Esophagus muscularis mucosa (tissue), 4 donors: Measurements from ENCODE around the gene TNFRSF11A. TPM values are rescaled to one million over a fixed set of nuclear protein-coding genes. Genes with fewer than 3 reads are reported as not detected.

ENCODE experiments used
- DNase-seq: peaks from one replicate; pipeline ENCODE4 v3.0.0-alpha.2; 2017; ENCODE audit errors: extremely low spot score
- H3K27ac ChIP-seq, 4 donors: fragments of 200-600 bp; sonication (generic); replicated peaks in 1 of 4; 1 replicate in 3 of 4; 2 replicates in 1 of 4; pipeline ENCODE4 v1.5.1; 2016 to 2019; ENCODE audit warnings: mild to moderate bottlenecking in 1 of 4
- H3K27me3 ChIP-seq, 4 donors: fragments of 200-600 bp; sonication (generic); one replicate each; pipeline versions ENCODE4 v1.5.1 to v1.6.0; 2016 to 2019
- H3K36me3 ChIP-seq, 4 donors: fragments of 200-600 bp; sonication (generic); one replicate each; pipeline ENCODE4 v1.5.1; 2016 to 2019
- H3K4me1 ChIP-seq, 4 donors: fragments of 200-600 bp; sonication (generic); one replicate each; pipeline ENCODE4 v1.5.1; 2016 to 2019
- H3K4me3 ChIP-seq, 4 donors: fragments of 200-600 bp; sonication (generic); 1 replicate in 2 of 4; 2 replicates in 2 of 4; pipeline ENCODE4 v1.5.1; 2016 to 2019; ENCODE audit warnings: mild to moderate bottlenecking in 4 of 4, moderate library complexity in 1 of 4
- H3K9me3 ChIP-seq, 4 donors: fragments of 200-600 bp; sonication (generic); 1 replicate in 3 of 4; 2 replicates in 1 of 4; pipeline ENCODE4 v1.5.1; 2016 to 2019
- CTCF ChIP-seq, 3 experiments: fragments of 200-600 bp in 2 of 3; fragments of 450-650 bp in 1 of 3; sonication (generic) in 2 of 3; IDR thresholded peaks; one replicate each; pipeline ENCODE4 v1.5.1; 2017 to 2019; ENCODE audit warnings: antibody characterized with exemption in 3 of 3, mild to moderate bottlenecking in 2 of 3, moderate library complexity in 1 of 3
- EP300 ChIP-seq: sonication (generic); formaldehyde crosslinking; IDR thresholded peaks from one replicate; pipeline ENCODE4 v1.6.1; 2017; ENCODE audit warnings: antibody characterized with exemption
- POLR2A ChIP-seq: fragments of 450-650 bp; IDR thresholded peaks from one replicate; pipeline ENCODE4 v1.6.1; 2017; ENCODE audit warnings: antibody characterized with exemption, moderate library complexity, mild to moderate bottlenecking, low read depth
- POLR2AphosphoS5 ChIP-seq, 2 donors: sonication (generic); formaldehyde crosslinking; IDR thresholded peaks; one replicate each; pipeline ENCODE4 v1.6.1; 2017; ENCODE audit warnings: antibody characterized with exemption in 2 of 2
- WGBS: methylation state at CpG from one replicate; pipeline ENCODE4 v1.1.5; 2018; 5-methylcytosine and 5-hydroxymethylcytosine counted together
- intact Hi-C: fragments of 100-400 bp; cut with DNase I; formaldehyde crosslinking; loops from one replicate; pipeline ENCODE4 v1.15.1; 2023
- total RNA-seq, 4 donors: library from RNA; depleted of rRNA; stranded (reverse); fragments of >200 nt; gene quantifications; one replicate each; pipeline versions ENCODE4 v1.1.0 to v1.2.1, GENCODE V29; 2016

TNFRSF11A gene
- 1 to 10 TPM; 1.2 to 3.9 (median 2.0) TPM for total RNA-seq

GRCh38 chr18:62324917-62325805 is at the start of gene TNFRSF11A:
TSS of gene TNFRSF11A (plus strand) at chr18:62325310. CDS start at chr18:62325353, 43 bp downstream.
- Histone ChIP-seq H3K4me1 (peaks cover 22 to 24% (median 23%) of the 10 kb centered on the region in 4 donors), H3K4me3 (peak within 1 kb of the TSS; percentile 47 to 62 (median 50)), H3K9me3 (no peaks in the 10 kb centered on the region), H3K36me3 (no peaks in the 10 kb centered on the region), H3K27ac (no peak within 1 kb of the TSS), H3K27me3 (peaks cover 0 to 62% (median 37%) of the 10 kb centered on the region in 4 donors)
- intact Hi-C loops: no loop called here
- TF ChIP-seq POLR2AphosphoS5 (IDR thresholded peaks at IDR 0.05): no peak
- TF ChIP-seq CTCF (IDR thresholded peaks at IDR 0.05): peak in 1 of 3 experiments; percentile 22
- DNase-seq: no peak
- 0% methylated on average over 5 of the region's 99 CpGs for WGBS

- peaks cover 9 to 36% (median 11%) of the 10 kb centered on the region in 4 donors for H3K36me3 ChIP-seq
- TF ChIP-seq EP300: no peak
- no peak for TF ChIP-seq POLR2AphosphoS5 (IDR thresholded peaks at IDR 0.05)
- no peaks in the 10 kb centered on the region for H3K9me3 ChIP-seq
- H3K27me3 ChIP-seq: no peaks in the 10 kb centered on the region
- peaks cover 1 to 15% (median 5%) of the 10 kb centered on the region in 4 donors for H3K4me1 ChIP-seq
- intact Hi-C loops: no loop called here
- DNase-seq: no peak
- WGBS: 89% methylated on average over 1 of the region's 1 CpG
- no peak overlapping the region for H3K27ac ChIP-seq
- no peak overlapping the region for H3K4me3 ChIP-seq
These were observed 48.1 kb upstream of the TNFRSF11A start for GRCh38 chr18:62277045-62277444.

- no peaks in the 10 kb centered on the region for H3K27me3 ChIP-seq
- H3K27ac ChIP-seq: no peak overlapping the region
- peaks cover 6 to 20% (median 10%) of the 10 kb centered on the region in 4 donors for H3K4me1 ChIP-seq
- no peak overlapping the region for H3K4me3 ChIP-seq
- H3K9me3 ChIP-seq: no peaks in the 10 kb centered on the region
- intact Hi-C loops: no loop called here
- peaks cover 9 to 43% (median 15%) of the 10 kb centered on the region in 4 donors for H3K36me3 ChIP-seq
- no peak for TF ChIP-seq CTCF (IDR thresholded peaks at IDR 0.05)
- TF ChIP-seq POLR2A: no peak
- no peak for TF ChIP-seq EP300
- TF ChIP-seq POLR2AphosphoS5 (IDR thresholded peaks at IDR 0.05): no peak
- 70% methylated on average over 5 of the region's 5 CpGs for WGBS
- no peak for DNase-seq
These were observed 45.5 kb upstream of the TNFRSF11A start for GRCh38 chr18:62279561-62279960.

GRCh38 chr18:62280058-62280457 is 45.1 kb upstream of the TNFRSF11A start:
- 96% methylated on average over 6 of the region's 6 CpGs for WGBS
- DNase-seq: no peak
- H3K36me3 ChIP-seq: peaks cover 4 to 40% (median 10%) of the 10 kb centered on the region in 4 donors
- H3K4me1 ChIP-seq: peaks cover 6 to 20% (median 10%) of the 10 kb centered on the region in 4 donors
- no peak overlapping the region for H3K4me3 ChIP-seq
- H3K27ac ChIP-seq: no peak overlapping the region
- H3K27me3 ChIP-seq: no peaks in the 10 kb centered on the region
- no peaks in the 10 kb centered on the region for H3K9me3 ChIP-seq
- intact Hi-C loops: no loop called here
- TF ChIP-seq EP300 (no peak), CTCF (IDR thresholded peaks at IDR 0.05) (no peak), POLR2AphosphoS5 (IDR thresholded peaks at IDR 0.05) (no peak), POLR2A (no peak)

- TF ChIP-seq CTCF (IDR thresholded peaks at IDR 0.05) (no peak), EP300 (no peak), POLR2AphosphoS5 (IDR thresholded peaks at IDR 0.05) (no peak), POLR2A (no peak)
- Histone ChIP-seq H3K27me3 (no peaks in the 10 kb centered on the region), H3K4me1 (peaks cover 6 to 20% (median 10%) of the 10 kb centered on the region in 4 donors), H3K9me3 (no peaks in the 10 kb centered on the region), H3K36me3 (peaks cover 0 to 43% (median 12%) of the 10 kb centered on the region in 4 donors), H3K27ac (no peak overlapping the region), H3K4me3 (no peak overlapping the region)
- 95% methylated on average over 1 of the region's 1 CpG for WGBS
- intact Hi-C loops: no loop called here
- no peak for DNase-seq
These were observed 44.3 kb upstream of the TNFRSF11A start for GRCh38 chr18:62280786-62281185.
